Upper lobe of left lung (tissue), 6 donors: Measurements from ENCODE around the gene PNLDC1. TPM values are rescaled to one million over a fixed set of nuclear protein-coding genes. Genes with fewer than 3 reads are reported as not detected.

Experiments used
- ATAC-seq, 2 donors: fragments of 200-7000 bp; cut with Tn5 transposase; one replicate each; pipeline ENCODE4 v1.9.1; 2022; ENCODE audit warnings: mild to moderate bottlenecking in 2 of 2, moderate library complexity in 2 of 2; ENCODE audit not compliant: low FRiP score in 2 of 2
- DNase-seq, 2 donors: peaks; one replicate each; pipeline ENCODE4 v3.0.0-alpha.2; 2019 to 2020
- H3K27ac ChIP-seq, 4 donors: fragments of 200-600 bp; sonication (generic); one replicate each; pipeline ENCODE4 v1.5.1; 2016 to 2019
- H3K27me3 ChIP-seq, 4 donors: fragments of 200-600 bp; sonication (generic); one replicate each; pipeline ENCODE4 v1.5.1; 2017 to 2019
- H3K36me3 ChIP-seq, 4 donors: fragments of 200-600 bp; sonication (generic); one replicate each; pipeline ENCODE4 v1.5.1; 2016 to 2019
- H3K4me1 ChIP-seq, 4 donors: fragments of 200-600 bp; sonication (generic); one replicate each; pipeline ENCODE4 v1.5.1; 2018 to 2019
- H3K4me3 ChIP-seq, 4 donors: fragments of 200-600 bp; sonication (generic); one replicate each; pipeline ENCODE4 v1.5.1; 2017 to 2019; ENCODE audit warnings: mild to moderate bottlenecking in 2 of 4, moderate library complexity in 1 of 4
- H3K9me3 ChIP-seq, 4 donors: fragments of 200-600 bp; sonication (generic); one replicate each; pipeline ENCODE4 v1.5.1; 2018 to 2019
- EP300 ChIP-seq, 4 donors: sonication (generic); formaldehyde crosslinking; IDR thresholded peaks; one replicate each; pipeline ENCODE4 v1.5.1; 2017; ENCODE audit warnings: antibody characterized with exemption in 4 of 4, control low read depth in 2 of 4
- POLR2A ChIP-seq, 4 donors: fragments of 450-650 bp; IDR thresholded peaks; one replicate each; pipeline ENCODE4 v1.5.1; 2016 to 2017; ENCODE audit warnings: antibody characterized with exemption in 4 of 4, mild to moderate bottlenecking in 2 of 4
- POLR2AphosphoS5 ChIP-seq, 2 donors: sonication (generic); formaldehyde crosslinking; IDR thresholded peaks; one replicate each; pipeline ENCODE4 v1.5.1; 2017; ENCODE audit warnings: antibody characterized with exemption in 2 of 2
- WGBS, 2 donors: methylation state at CpG; one replicate each; pipeline ENCODE4 v1.1.5; 2017 to 2018; 5-methylcytosine and 5-hydroxymethylcytosine counted together
- total RNA-seq, 6 donors: library from RNA; depleted of rRNA in 4 of 6; stranded (reverse); fragments of >200 nt in 4 of 6; gene quantifications; one replicate each; pipeline versions ENCODE4 v1.1.0 to v1.2.1, GENCODE V29; 2016 to 2021
- TF ChIP-seq, protein P1 (sequence below), 6 experiments: fragments of 450-650 bp in 4 of 6; fragments of 200-600 bp in 2 of 6; sonication (generic) in 2 of 6; IDR thresholded peaks; one replicate each; pipeline ENCODE4 v1.5.1; 2016 to 2019; ENCODE audit warnings: antibody characterized with exemption in 6 of 6
- donor health status: DM: no; HTN: no; CAD: no; lungs with moderate emphysema.
- donor health status: DM: no; HTN: yes; CAD: no; lungs with severe emphysema.

PNLDC1 gene
- total RNA-seq, 6 donors from 2014 or later: 0.37 to 1.0 TPM; not detected in 4

GRCh38 chr6:159817951-159818739 lies 18.1 kb downstream of the PNLDC1 start:
- no peak for ATAC-seq
- no peaks in the 10 kb centered on the region for H3K27me3 ChIP-seq
- no peak for TF ChIP-seq EP300 (IDR thresholded peaks at IDR 0.05)
- TF ChIP-seq POLR2A (IDR thresholded peaks at IDR 0.05): no peak
- TF ChIP-seq POLR2AphosphoS5 (IDR thresholded peaks at IDR 0.05): no peak
- TF ChIP-seq, protein P1, sequence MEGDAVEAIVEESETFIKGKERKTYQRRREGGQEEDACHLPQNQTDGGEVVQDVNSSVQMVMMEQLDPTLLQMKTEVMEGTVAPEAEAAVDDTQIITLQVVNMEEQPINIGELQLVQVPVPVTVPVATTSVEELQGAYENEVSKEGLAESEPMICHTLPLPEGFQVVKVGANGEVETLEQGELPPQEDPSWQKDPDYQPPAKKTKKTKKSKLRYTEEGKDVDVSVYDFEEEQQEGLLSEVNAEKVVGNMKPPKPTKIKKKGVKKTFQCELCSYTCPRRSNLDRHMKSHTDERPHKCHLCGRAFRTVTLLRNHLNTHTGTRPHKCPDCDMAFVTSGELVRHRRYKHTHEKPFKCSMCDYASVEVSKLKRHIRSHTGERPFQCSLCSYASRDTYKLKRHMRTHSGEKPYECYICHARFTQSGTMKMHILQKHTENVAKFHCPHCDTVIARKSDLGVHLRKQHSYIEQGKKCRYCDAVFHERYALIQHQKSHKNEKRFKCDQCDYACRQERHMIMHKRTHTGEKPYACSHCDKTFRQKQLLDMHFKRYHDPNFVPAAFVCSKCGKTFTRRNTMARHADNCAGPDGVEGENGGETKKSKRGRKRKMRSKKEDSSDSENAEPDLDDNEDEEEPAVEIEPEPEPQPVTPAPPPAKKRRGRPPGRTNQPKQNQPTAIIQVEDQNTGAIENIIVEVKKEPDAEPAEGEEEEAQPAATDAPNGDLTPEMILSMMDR (IDR thresholded peaks at IDR 0.05): no peak
- DNase-seq: no peak
- no peaks in the 10 kb centered on the region for H3K36me3 ChIP-seq
- no peaks in the 10 kb centered on the region for H3K9me3 ChIP-seq
- 88 to 89% methylated on average over 21 to 23 of the region's 23 CpGs for WGBS, 2 donors
- no peak overlapping the region for H3K4me3 ChIP-seq
- H3K4me1 ChIP-seq: peaks cover 0 to 3% (median 0%) of the 10 kb centered on the region in 4 donors
- H3K27ac ChIP-seq: no peak overlapping the region

GRCh38 chr6:159819098-159819497 lies 19.0 kb downstream of the PNLDC1 start:
- Histone ChIP-seq H3K36me3 (no peaks in the 10 kb centered on the region), H3K9me3 (no peaks in the 10 kb centered on the region), H3K4me1 (peaks cover 0 to 3% (median 0%) of the 10 kb centered on the region in 4 donors), H3K4me3 (no peak overlapping the region), H3K27me3 (no peaks in the 10 kb centered on the region), H3K27ac (no peak overlapping the region)
- DNase-seq (peak in 1 of 2 donors; percentile 56), ATAC-seq (no peak)
- 87 to 91% methylated on average over 16 of the region's 16 CpGs for WGBS, 2 donors
- no peak for TF ChIP-seq EP300 (IDR thresholded peaks at IDR 0.05)
- no peak for TF ChIP-seq POLR2AphosphoS5 (IDR thresholded peaks at IDR 0.05)
- TF ChIP-seq POLR2A (IDR thresholded peaks at IDR 0.05): no peak
- TF ChIP-seq, protein P1 (IDR thresholded peaks at IDR 0.05): no peak

GRCh38 chr6:159819932-159820640 lies 20.0 kb downstream of the PNLDC1 start:
- peak in 1 of 2 donors; percentile 59 for DNase-seq
- peaks cover 0 to 3% (median 0%) of the 10 kb centered on the region in 4 donors for H3K4me1 ChIP-seq
- no peak overlapping the region for H3K4me3 ChIP-seq
- TF ChIP-seq POLR2AphosphoS5 (IDR thresholded peaks at IDR 0.05) (no peak), EP300 (IDR thresholded peaks at IDR 0.05) (no peak), POLR2A (IDR thresholded peaks at IDR 0.05) (no peak)
- TF ChIP-seq, protein P1 (IDR thresholded peaks at IDR 0.05): no peak
- no peak for ATAC-seq
- no peaks in the 10 kb centered on the region for H3K27me3 ChIP-seq
- H3K27ac ChIP-seq: no peak overlapping the region
- WGBS, 2 donors: 47 to 65% methylated on average over 16 to 28 of the region's 28 CpGs
- no peaks in the 10 kb centered on the region for H3K36me3 ChIP-seq
- no peaks in the 10 kb centered on the region for H3K9me3 ChIP-seq

DNA sequence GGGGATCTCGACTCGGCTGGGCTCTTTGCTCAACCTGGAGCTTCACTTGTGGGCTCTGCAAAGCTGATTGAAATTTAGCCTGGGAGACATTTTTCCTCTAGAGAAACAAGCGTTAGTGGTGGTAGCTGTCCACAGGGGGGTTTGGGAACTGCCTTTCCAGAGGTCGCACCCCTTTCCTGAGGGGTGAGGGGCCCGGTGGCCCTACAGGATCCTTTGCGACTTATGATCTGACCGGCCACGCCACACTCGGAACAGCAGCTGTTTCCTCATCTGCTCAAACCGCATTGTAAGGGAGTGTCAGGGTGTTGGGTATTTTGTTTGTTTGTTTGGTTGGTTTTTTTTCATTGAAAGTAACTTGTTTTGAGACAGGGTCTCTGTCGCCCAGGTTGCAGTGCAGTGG lies 21.0 kb downstream of the PNLDC1 start:
- Histone ChIP-seq H3K27me3 (no peaks in the 10 kb centered on the region), H3K4me3 (no peak overlapping the region), H3K27ac (no peak overlapping the region), H3K4me1 (peaks cover 0 to 3% (median 0%) of the 10 kb centered on the region in 4 donors), H3K36me3 (no peaks in the 10 kb centered on the region), H3K9me3 (no peaks in the 10 kb centered on the region)
- WGBS, 2 donors: 54 to 81% methylated on average over 9 to 11 of the region's 11 CpGs
- ATAC-seq: no peak
- TF ChIP-seq POLR2AphosphoS5 (IDR thresholded peaks at IDR 0.05) (no peak), EP300 (IDR thresholded peaks at IDR 0.05) (no peak), POLR2A (IDR thresholded peaks at IDR 0.05) (no peak)
- TF ChIP-seq, protein P1 (IDR thresholded peaks at IDR 0.05): no peak
- no peak for DNase-seq
